HG03469 (cell line): ENCODE results near the gene ATP11A.

Experiments used
- ATAC-seq: cut with Tn5 transposase; IDR thresholded peaks from one replicate; pipeline ENCODE4 v1.9.1; 2021; ENCODE audit warnings: mild to moderate bottlenecking, moderate library complexity, moderate number of reproducible peaks; ENCODE audit not compliant: unreplicated experiment

ATP11A gene

DNA sequence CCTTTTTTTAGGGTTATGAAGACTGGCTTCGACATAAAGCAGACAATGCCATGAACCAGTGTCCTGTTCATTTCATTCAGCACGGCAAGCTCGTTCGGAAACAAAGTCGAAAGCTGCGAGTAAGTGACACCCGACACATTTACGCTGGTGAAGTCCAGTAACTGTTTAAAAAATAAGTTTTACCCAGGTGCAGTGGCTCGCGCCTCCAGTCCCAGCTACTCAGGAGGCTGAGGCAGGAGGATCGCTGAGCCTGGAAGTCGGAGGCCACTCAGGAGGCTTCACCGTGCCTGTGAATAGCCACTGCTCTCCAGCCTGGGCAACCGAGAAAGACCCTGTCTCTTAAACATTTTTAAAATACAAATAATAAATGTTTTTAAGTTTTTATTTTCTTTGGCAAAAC lies 120.8 kb downstream of the ATP11A start:
- no peak for ATAC-seq

DNA sequence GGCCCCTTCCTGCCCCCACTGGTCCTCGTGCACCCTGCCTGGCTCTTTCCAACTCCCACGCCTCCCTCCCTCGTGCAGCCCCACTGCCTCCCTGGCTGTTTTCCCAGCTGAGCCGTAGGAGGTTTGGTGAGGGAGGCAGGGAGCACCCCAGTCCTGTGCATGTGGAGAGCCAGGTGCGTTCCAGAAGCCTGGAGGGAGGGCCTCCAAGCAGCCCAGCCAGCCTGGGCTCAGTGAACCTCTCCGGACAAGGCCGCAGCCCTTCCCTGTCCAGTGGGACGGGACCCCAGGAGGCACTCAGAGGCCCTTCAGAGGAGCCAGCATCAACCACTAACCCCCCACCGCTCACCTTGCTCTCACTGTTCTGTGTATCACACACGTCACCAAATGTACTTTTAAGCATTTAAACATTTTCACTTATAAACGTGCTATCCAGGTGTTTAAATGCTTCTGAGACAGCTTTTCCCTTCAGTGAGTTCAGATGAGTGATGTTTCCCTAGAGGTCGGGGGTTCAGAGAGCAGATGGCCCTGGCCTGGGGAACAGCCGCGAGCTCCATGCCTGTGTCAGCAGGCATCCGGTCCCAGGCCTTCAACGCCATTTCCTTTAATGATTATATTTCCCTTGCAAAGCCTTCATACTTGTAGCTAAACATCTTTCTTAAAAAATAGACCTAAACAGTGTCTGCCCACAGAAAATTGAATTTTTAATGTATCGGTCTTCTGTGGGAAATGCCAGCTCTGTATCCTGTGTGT lies 122.6 kb downstream of the ATP11A start:
- ATAC-seq = no peak

DNA sequence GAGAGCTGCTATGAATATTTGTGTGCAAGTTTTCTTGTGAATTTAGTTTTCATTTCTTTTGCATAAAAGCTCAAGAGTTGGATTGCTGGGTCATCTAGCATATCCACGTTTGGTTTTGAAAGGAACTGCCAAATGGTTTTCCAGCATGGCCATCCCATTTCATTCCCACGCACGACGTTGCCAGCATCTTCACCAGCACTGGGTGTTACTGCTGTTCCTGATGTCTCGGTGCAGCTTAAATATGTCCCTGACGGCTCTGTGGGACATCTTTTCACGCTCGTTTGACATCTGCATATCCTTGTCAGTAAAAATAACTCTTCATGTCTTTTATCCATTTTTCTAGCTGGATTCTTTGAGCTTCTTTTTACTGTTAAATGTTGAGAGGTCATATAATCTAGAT lies 123.7 kb downstream of the ATP11A start:
- ATAC-seq = no peak

DNA sequence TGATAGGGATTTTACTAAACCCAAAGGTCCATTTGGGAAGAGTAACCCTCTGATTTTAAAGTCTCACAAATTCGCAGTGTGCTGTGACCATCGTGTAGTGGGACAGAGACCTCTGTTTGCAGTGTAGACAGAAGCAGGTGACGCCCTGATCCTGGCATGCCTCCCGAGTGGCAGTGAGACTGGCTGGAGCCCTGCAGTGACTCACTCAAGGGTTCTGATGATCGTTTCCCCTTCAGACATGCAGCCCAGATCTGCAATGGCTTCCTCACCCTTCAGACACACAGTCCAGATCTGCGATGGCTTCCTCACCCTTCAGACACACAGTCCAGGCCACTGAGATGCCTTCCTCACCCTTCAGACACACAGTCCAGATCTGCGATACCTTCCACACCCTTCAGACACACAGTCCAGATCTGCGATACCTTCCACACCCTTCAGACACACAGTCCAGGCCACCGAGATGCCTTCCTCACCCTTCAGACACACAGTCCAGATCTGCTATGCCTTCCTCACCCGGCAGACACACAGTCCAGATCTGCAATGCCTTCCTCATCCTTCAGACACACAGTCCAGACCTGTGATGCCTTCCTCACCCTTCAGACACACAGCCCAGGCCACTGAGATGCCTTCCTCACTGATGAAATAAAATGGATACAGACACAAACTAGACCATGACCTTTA lies 125.2 kb downstream of the ATP11A start:
- no peak for ATAC-seq

DNA sequence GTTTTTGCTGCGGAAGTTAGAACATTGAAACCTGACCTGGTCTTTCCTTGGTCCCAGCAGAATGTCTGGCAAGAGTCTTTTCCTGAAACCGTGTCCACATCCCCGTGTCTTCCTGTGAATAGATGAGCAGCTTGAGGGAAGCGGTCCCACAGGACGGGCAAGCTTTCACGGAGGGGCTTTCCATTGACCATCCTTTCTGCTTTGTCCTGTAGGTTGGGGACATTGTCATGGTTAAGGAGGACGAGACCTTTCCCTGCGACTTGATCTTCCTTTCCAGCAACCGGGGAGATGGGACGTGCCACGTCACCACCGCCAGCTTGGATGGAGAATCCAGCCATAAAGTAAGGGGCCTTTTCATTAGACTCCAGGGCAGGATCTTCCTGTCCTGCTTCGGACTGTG lies 126.0 kb downstream of the ATP11A start:
- no peak for ATAC-seq

DNA sequence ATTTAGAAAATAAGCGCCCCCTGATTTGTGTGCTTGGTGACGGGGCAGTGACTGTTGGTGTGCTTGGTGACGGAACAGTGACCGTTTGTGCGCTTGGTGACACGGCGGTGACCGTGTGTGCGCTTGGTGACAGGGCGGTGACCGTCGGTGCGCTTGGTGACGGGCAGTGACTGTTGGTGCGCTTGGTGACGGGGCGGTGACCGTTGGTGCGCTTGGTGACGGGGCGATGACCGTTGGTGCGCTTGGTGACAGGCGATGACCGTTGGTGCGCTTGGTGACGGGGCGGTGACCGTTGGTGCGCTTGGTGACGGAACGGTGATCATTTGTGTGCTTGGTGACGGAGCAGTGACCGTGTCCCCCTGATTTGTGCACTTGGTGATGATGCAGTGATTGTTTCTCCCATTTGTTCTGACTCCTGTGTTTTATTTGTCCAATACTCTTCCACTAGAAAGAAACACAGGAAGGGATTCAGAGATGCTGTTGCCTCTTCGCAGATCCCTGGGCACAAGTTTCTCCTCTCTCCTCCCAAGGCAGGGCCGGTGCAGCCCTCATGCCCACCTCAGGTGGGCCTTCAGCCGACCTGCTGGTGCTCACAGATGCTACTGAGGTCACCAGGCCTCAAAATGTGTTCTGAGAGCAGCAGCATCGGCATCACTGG lies 128.3 kb downstream of the ATP11A start:
- no peak for ATAC-seq

DNA sequence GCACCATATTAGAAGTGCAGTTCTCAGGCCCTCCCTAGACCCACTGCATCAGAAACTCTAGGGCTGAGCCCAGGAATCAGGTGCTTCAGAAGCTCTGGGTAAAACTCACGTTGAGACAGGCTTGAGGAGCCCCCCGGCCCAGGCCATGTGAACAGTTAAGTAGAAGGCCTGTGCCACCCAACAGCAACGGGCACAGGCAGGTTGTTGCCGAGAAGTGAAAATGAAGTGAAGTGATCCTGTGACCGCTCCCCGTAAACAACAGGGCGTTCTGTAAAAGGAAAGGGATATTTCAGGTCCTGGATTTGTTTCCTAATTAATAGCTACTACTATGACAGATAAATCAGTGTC lies 128.8 kb downstream of the ATP11A start:
- ATAC-seq = no peak

DNA sequence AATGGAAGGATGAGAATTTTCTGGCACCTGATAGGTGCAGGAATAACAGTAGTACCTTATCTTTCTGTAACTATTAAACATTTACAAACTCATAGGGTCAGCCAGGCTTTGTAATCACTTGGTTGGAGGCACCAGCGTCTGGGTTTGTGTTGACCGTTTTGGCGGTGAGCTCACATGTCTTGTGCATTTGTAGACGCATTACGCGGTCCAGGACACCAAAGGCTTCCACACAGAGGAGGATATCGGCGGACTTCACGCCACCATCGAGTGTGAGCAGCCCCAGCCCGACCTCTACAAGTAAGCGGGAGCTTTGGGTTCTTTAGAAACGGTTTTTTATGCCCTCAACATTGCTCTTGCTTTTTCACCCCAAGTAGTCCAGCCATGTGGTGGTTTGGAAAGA lies 129.3 kb downstream of the ATP11A start:
- ATAC-seq = no peak

DNA sequence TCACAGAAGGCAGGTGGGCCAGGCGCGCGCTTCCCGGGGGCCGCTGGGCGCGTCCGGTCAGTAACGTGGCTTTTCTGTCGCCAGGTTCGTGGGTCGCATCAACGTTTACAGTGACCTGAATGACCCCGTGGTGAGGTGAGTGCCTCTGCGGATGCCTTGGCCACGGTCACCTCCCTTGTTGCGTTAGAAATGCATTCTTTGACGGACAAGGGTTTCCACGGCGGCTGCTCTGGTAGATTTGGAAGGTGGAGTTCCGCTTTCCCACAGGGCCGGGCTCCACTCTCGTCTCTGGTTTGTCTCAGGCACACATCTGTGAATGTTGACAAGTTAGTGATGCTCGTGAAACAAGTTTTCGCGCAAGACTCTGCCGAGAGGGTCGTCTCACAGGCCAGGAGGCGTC lies 130.0 kb downstream of the ATP11A start:
- no peak for ATAC-seq

DNA sequence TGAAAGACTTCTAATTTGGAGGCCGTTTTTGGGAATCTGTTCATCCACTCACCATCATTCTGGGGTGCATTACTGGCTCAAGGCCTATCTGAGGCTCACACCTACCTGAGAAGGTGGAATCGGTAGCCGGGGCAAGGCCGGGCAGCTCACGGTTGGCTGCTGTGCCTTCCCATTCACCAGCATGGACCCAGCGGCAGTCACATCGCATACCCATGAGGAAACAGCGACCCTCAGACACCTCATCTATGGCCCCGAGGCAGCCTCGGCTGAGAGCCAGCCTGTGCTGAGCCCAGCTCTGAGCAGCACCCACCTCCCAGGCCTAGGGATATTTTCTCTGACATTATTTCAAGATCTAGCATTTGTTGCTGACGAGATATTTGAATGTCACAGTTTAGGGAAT lies 130.5 kb downstream of the ATP11A start:
- ATAC-seq = no peak

DNA sequence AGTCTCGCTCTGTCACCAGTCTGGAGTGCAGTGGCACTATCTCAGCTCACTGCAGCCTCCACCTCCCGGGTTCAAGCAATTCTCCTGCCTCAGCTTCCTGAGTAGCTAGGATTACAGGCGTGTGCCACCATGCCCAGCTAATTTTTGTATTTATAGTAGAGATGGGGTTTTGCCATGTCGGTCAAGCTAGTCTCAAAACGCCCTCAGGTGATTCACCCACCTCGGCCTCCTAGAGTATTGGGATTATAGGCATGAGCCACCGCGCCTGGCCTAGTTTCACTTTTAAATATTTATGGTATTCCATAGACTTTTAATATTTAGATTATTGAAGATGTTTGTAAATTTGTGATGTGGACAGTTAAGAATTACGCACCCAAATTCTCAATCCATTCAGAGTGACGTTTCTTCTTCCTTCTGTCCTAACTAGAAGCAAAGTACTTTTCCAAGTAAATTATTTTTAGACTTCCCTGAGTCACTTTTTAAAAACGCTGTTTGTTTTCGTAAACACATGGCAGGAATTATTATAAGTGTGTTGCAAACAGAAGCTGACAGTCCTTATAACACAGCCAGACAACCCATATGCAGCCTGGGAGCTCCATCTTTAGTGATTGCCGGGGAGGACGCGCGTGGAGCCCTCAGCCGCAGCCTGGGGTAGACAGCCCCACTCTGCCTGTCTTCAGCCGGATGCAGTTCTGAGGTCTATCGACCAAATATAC lies 131.7 kb downstream of the ATP11A start:
- ATAC-seq = no peak

DNA sequence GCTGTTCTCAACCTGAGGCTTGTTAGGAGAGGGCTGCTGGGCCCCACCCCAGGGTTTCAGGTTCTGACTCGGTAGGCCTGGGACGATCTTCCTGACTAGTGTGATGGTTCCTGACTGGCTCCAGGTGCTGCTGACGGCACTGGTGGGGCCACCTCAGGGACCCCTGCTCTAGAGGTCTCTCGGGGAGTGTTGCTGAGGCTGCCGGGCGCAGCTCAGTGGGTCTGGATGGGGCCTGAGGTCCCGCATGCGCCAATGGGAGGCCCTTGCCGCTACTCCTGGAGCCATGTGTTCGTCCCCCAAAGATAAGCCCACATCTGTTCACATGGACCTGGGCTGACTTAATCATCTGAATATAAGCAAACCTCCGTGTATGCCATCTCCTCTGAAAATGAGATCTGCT lies 133.0 kb downstream of the ATP11A start:
- no peak for ATAC-seq

DNA sequence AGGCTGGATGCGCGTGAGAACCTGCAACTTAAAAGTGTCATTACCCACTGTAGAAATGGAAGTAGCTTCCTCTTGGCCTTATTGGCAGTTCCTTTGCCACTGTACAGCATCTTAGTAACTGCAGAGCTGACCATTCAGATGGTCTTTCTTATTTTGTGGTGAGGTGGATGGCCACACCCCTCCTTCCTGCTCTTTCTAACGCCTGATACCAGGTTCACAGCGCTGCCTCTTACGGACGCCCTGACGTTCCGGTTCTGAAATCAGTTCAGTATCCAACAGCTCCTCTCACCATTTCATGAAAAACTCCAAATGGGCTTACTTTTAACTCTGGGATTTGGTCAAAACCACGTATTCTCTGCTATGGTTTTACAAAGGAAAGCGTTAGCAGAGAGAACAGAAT lies 134.6 kb downstream of the ATP11A start:
- no peak for ATAC-seq

DNA sequence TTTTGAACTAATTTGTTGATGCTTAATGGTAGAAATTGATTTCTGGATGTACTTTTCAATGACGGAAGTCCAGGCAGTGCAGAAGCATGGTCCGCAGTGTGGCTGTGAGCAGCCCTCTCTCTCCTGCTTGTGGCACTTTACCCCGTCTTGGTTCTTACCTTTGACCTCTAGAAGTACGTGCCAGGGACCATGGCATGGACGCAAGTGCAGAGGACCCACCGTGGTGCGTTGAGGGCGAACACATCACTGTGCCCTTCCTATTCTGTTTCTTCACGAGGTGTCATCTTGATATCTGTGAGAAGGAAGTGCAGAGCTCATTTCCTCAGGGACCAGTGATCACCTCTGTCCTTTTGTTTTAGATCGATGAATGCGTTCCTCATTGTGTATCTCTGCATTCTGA lies 135.2 kb downstream of the ATP11A start:
- ATAC-seq = no peak

DNA sequence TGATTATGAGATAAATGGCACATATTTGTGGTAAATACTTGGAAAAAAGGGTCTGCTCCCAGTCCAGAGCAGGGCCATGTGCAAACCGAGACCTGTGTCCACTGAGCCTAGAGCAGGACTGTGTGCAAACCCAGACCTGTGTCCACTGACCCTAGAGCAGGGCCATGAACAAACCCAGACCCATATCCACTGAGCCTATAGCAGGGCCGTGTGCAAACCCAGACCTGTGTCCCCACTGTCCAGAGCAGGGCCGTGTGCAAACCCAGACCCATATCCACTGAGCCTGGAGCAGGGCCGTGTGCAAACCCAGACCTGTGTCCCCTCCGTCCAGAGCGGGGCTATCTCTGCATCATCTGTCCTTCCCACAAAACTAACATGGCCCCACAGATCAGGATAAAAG lies 136.0 kb downstream of the ATP11A start:
- ATAC-seq = no peak

DNA sequence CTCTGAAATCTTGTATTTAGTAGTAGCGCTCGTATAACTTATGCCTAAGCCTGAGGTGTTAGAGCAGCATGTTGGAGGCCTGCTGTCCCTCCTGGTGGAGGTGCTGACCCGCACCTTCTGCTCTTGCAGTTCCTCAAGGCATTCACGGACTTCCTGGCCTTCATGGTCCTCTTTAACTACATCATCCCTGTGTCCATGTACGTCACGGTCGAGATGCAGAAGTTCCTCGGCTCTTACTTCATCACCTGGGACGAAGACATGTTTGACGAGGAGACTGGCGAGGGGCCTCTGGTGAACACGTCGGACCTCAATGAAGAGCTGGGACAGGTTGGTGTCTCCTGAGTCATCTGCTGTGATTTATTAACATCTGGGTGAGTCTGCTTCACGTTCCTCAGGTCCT lies 136.7 kb downstream of the ATP11A start:
- no peak for ATAC-seq

DNA sequence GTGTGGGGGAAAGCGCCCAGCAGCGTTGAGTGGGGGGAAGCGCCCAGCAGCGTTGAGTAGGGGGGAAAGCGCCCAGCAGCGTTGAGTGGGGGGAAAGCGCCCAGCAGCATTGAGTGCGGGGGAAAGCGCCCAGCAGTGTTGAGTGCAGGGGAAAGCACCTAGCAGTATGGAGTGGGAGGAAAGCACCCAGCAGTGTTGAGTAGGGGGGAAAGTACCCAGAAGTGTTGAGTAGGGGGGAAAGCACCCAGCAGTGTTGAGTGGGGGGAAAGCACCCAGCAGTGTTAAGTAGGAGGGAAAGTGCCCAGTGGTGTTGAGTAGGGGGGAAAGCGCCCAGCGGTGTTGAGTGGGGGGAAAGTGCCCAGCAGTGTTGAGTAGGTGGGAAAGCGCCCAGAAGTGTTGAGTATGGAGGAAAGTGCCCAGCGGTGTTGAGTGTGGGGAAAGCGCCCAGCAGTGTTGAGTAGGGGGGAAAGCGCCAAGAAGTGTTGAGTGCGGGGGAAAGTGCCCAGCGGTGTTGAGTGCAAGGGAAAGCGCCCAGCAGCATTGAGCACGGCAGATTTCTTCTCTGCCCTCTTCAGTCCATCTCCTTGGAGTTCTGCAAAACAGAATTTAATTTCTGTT lies 138.4 kb downstream of the ATP11A start:
- ATAC-seq = no peak

DNA sequence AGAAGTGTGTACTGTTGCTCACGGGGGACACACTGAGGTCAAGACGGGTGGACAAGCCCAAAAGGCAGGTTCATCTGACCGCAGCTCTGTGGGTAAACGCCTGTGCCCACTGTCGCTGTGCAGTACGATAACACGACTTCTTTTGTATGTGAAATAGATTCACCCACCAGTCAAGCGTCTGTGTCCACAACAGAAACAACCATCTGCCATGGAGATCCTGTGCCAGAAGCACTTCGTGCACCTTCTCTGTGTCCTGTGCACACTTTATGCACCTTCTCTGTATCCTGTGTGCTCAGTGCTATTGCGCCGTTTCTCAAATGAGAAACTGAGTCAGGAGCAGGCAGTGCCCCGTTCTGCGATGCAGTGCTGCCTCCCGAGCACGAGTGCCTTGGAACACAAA lies 138.9 kb downstream of the ATP11A start:
- ATAC-seq = no peak

DNA sequence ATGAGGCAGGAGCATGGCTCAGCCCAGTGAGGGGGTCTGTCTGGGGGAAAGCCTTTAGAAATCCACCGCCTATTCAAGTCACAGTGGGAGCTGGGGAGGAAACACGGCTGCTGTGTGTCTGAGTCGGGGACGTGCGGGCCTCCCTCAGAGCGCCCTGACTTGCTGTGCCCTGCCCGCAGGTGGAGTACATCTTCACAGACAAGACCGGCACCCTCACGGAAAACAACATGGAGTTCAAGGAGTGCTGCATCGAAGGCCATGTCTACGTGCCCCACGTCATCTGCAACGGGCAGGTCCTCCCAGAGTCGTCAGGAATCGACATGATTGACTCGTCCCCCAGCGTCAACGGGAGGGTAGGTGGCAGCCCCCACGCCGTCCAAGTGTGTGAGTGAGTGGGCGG lies 141.4 kb downstream of the ATP11A start:
- no peak for ATAC-seq

DNA sequence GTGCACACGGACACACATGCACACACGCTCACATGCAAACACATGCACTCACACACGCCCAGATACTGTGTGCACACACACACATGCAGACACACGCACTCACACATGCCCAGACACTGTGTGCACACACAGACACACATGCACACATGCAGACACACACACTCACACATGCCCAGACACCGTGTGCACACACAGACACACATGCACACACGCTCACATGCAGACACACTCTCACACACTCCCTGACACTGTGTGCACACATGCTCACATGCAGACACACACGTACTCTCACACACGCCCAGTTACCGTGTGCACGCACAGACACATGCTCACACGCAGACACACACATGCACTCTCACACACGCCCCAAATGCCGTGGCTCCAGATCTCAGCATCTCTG lies 142.0 kb downstream of the ATP11A start:
- ATAC-seq = no peak

DNA sequence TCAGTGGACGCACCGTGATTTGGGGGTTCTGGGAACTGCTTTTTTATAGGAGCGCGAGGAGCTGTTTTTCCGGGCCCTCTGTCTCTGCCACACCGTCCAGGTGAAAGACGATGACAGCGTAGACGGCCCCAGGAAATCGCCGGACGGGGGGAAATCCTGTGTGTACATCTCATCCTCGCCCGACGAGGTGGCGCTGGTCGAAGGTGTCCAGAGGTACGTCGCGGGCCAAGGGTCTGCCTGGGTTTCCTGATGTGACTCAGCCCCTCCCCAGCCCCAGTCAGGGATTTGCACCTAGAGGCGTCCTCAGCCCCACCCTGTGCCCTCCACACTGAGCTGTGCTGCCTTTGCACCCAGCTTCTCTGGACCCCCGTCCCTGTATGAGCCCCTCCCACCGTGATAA lies 143.0 kb downstream of the ATP11A start:
- no peak for ATAC-seq
